ACHN (cell line): ENCODE results near the gene RMRP.
"Not testable (repeated sequence)": the region's sequence is repeated elsewhere in the genome, so short reads cannot be mapped to it uniquely, and the experiment has no call there.

Source experiments
- DNase-seq: peaks from one replicate; pipeline ENCODE4 v3.0.0-alpha.2; 2015
- in situ Hi-C: cut with HindIII; loops from 2 replicates; pipeline ENCODE4 v1.10.0; 2017; ENCODE audit warnings: low sequenced_read_pairs, low pct_ligation_motif_present, low pct_unique_long_range_greater_than_20kb

RMRP gene

DNA sequence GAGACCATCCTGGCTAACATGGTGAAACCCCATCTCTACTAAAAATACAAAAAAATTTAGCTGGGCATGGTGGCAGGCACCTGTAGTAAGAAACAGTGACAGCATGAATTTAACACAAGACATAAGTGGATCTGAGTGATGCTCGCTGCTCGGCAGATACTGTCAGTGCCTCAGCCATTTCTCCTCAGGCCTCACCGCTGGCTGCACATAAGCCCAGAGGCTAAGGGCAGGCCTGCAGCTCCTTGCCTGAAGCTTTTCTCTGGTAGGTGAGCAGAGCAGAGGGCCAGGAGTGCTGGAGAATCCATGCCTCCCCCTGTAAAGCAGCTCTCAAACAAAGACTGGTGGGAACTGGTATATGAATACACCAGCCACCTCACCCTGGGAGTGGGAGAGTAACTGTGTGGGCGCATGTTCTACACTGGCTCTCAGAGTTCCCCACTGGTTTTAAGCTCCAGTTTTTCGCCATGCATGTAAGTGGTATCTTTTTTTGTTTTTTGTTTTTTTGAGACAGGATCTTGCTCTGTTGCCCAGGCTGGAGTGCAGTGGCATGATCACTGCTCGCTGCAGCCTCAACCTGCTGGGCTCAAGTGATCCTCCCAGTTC lies 29.3 kb downstream of the RMRP start:
- DNase-seq: no peak
- in situ Hi-C loops: no loop called here

DNA sequence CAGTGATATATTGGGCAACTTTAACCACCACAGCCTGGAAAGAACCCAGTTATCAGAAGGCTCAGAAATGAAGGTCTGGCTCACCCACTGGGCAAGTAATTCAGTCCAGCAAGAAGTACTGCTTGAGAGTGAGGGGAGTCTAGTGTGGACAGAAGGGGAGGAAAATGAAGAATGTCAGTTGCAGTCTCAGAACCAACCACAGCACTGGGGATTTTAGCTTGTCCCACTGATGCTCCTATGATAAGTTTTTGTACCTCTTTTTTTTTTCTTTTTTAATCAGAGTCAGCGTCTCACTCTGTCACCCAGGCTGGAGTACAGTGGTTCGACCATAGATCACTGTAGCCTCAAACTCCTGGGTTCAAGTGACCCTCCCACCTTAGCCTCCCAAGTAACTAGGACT lies 30.2 kb downstream of the RMRP start:
- no peak for DNase-seq
- in situ Hi-C loops: no loop called here

DNA sequence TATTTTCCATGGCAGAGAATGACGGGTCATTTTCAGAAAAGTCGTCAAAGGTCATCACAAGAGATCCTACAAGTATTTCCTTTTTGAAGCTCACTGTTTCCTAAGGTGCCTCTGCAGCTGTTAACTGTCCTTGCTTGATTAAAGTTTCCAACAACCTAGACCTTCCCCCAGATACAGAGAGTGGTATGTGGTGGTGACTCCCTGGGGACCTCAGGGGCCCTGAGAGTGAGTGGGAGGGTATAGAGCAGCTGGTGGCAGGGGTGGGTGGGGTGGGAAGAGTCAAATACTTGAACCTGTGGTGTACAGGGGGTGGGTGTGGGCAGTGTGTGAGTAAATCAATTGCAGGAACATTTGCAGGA lies 38.0 kb downstream of the RMRP start:
- in situ Hi-C loops: no loop called here
- DNase-seq: no peak

DNA sequence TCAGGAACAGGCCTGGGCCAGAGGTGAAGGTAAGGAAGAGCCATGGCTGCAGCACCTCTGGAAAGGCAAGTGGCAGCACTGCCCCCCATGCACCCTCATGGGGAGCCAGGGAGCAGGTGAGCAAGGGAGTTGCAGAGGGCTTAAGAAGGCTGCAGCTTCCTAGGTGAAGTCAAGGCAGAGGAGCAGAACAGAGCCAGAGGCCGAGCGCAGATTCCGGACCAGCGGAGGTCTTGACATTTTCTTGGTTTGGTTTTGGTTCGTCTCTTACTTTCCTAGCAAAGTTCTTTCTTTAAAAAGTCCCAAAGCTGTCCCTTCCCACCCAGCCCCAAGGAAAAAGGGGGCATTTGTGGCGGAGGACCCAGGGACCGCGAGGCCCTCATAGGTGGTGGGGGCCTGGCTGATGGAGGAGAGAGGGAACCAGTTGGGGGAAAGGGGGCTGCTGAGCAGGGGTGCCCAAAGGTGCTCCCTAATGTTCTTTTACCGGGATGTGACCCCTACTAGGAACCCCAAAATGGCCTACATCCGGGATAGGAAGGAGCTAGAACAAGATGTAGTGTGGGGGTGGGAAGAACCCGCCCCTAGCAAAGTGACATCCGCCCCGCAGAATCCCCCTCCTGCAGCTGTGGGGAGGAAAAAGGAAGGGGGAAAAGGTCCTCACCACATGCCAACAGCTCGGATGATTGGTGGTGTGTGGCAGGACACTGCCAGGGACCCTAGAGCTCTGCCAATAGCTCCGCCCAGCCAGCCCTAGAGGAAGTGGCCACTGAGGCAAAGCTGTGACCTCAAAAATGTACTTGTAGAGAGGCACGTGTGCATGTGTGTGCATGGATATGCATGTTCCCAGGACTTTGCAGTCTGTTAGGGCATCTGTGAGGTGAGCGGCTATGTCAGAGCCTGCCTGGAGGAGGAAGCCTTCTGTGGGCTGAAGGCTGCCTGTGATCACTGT lies 38.7 kb downstream of the RMRP start:
- DNase-seq: no peak
- in situ Hi-C loops: no loop called here

DNA sequence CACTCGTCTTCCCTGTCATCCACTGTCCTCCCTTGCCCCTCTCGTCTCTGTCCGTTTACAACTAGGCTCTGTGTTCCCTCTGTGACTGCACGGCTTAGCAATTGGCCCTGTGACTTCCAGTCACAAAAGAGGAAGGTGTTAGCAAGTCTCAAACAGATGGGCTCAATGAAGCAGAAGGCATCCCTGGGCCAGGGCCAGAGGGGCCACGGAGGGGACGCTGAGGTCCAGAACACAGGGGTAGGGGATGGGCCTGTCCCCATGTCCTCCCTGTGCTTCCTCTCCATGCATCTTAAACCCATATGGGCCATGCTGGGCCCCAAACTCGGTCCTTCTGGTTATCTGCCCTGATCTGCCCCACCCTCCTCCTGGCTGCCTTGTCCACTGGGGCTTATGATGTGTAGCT lies 39.5 kb downstream of the RMRP start, which contains the start of gene CD72:
CD72 (minus strand) TSS at position 89 of the 403 bp plus-strand sequence. CDS start 110 bp downstream, outside the sequence.
- DNase-seq: no peak
- in situ Hi-C loops: no loop called here

DNA sequence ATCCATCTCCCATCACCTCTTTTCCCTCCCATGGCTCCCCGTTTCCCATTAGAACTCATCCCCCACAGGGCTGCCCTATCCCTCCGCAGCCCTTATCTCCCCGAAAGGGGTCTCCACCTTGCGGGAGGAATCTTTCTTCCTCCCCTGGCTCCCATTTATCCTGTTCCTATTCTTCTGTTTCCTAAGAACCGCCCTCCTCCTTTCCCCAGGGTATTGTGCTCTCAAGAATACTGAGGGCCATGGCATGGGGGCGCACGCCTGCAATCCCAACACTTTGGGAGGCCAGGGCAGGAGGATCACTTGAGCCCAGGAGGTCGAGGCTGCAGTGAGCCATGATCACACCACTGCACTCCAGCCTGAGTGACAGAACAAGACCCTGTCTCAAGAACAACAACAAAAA lies 40.3 kb downstream of the RMRP start:
- in situ Hi-C loops: no loop called here
- no peak for DNase-seq

DNA sequence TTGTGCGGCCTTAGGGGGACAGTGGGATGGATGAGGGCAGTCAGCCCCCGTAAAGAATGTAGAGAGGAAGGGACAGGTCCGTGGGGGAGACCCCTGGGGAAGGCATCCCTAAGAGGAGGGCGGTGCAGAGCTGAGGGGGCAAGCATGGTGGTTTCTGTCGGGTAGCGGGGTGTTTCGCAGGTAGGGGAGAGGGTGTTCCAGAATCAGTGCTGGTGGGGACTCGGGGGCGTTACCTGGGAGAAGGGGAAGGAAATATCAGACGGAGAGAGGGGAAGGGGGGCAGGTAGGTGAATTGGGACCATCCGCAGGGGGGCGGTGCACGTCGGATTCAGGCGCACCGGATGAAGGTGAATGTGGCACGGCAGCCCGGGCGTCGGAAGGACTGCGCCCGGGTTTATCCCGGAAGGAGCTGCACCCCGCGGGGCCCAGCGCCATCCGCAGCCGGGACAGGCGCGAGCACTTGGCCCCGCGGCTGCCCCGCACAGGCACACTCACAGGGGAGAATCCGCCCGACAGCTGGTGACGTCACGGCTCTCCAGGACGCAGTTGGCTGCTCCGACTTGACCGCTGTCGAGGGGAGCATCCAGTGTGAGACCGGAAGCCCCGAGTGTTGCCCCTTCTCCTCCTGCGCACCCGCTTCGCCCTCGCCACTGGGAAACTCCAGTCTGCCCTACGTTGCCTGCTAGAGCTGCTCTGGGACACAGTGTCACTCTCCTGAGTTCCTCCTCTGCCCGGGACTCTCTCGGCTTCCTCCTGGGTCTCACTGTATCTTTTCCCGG lies 40.9 kb downstream of the RMRP start:
- peak; percentile 40 for DNase-seq
- in situ Hi-C loops: no loop called here

DNA sequence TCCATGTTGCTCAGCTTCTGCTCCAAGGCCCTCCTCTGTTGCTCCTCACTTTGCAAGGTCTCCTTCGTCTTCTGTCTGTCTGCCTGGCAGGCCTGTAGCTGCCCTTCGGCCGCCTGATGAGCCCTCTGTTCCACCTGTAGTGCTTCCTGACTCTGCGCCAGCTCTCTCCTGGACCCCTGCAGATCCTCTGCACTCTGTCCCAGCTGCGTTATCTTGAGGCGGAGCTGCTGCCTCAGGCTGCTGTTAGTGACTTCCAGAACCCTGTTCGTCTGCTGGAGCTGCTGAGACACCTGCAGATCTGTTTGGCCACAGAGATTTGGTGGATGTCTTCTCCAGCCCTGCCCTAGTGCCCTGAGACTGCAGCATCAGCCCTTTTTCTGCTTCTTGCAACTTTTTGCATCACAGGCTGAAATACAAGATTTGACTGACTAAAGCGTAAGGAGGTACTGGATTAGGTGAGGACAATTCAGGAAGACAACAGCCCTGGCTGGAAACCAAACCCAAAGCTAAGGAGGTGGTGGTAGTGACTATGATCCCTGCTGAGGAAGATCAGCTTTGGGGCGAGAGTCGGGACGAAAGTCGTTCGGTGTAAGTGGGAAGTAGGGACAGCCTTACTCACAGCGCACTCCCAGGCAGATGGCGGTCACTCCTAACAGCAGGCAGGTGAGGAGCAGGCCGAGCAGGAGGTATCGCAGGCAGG lies 41.7 kb downstream of the RMRP start:
- in situ Hi-C loops: no loop called here
- no peak for DNase-seq

DNA sequence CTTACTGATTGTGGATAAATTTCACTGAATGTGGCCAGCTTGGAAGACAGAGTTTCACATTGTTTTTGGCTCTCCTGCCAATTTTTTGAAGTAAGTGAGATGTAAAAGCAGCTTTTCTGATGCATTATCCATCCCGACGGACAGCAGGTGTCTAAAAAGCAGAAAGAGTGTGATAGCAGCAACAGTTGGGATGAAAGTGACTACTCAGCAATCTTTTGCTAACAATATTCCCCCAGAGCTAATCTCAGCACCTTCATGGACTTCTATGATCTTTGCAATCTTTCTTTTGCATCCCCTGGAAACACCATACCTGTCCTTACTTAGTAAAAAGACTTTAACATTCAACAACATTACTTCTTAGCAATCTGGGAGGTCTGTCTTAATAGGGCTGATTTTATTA lies 45.0 kb downstream of the RMRP start:
- DNase-seq: no peak
- in situ Hi-C loops: no loop called here

DNA sequence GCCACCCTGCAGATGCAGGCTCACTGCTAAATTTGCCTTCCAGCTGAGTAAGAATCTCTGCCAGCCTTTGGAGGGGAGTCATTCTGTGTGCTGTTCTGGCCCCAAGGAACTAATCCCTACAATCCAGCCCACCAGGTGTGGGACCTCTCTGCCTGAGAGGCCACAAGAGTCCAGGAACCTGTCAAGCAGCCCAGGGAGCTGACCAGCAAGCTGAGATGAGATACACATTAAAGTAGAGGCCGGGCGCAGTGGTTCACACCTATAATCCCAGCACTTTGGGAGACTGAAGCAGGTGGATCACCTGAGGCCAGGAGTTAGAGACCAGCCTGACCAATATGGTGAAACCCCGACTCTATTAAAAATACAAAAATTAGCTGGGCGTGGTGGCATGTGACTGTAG lies 45.8 kb downstream of the RMRP start:
- in situ Hi-C loops, DNase-seq: not testable (repeated sequence)

DNA sequence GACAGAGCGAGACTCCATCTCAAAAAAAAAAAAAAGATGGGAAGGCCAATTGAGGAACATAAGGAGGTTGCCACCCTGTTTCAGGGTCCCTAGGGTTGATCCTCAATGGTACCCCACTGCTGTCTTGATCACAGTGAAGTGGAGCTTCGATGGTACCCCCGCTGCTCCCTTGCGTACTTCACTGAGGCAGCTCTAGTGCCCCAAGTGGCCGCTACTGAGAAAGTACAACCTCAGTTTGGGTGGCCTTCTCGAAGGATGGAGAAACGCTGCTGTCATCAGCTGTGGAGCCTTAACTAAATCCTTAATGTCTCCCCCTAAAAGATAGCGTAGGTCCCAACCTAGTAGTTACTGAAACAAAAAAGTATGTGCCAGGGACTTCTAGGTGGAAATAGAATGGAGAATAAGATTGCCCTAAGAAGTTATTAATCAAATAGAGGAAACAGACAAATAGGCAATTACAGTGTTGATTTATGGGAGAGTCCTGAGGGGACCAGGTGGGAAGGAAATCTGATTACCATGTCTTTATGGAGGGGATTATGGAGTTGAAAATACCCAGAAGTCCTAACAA lies 46.5 kb downstream of the RMRP start:
- in situ Hi-C loops: no loop called here
- DNase-seq: peak; percentile 40

DNA sequence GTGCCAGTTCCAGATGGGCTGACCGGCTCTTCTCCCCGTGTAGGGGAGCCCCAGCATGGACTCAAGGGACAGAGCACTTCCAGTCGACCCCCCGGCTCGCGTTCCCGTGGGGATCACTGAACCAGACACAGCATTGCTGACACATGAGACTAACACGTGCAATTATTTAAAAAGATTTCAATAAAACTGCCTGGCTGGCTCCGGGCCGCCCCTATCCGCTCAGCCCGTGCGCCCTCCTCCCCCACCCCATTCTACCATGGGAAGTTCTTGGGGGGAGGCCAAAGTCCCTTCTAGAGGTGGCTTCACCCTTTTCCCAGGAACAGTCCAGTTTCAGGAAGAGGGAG lies 48.0 kb downstream of the RMRP start:
- in situ Hi-C loops: no loop called here

DNA sequence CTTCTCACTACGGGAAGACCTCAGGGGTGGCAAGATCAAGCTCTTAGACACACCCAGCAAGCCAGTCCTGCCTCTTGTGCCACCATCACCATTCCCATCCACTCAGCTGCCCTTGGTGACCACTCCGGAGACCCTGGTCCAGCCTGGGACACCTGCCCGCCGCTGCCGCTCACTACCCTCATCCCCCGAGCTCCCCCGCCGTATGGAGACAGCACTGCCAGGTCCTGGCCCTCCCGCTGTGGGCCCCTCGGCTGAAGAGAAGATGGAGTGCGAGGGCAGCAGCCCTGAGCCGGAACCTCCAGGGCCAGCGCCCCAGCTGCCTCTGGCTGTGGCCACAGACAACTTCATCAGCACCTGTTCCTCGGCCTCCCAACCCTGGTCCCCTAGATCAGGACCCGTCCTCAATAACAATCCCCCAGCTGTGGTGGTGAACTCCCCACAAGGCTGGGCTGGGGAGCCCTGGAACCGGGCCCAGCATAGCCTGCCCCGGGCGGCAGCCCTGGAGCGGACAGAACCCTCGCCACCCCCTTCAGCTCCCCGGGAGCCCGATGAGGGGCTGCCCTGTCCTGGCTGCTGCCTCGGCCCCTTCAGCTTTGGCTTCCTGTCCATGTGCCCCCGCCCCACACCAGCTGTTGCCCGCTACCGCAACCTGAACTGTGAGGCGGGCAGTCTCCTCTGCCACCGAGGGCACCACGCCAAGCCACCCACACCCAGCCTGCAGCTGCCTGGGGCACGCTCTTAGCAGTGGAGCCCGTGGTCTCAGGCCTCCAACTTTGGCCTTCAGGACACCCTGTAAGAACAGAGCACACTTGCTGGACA lies 48.6 kb downstream of the RMRP start:
- DNase-seq: no peak
- in situ Hi-C loops: no loop called here

More for the DNA sequence above, 48.0 kb downstream of the RMRP start:
- no peak for DNase-seq

DNA sequence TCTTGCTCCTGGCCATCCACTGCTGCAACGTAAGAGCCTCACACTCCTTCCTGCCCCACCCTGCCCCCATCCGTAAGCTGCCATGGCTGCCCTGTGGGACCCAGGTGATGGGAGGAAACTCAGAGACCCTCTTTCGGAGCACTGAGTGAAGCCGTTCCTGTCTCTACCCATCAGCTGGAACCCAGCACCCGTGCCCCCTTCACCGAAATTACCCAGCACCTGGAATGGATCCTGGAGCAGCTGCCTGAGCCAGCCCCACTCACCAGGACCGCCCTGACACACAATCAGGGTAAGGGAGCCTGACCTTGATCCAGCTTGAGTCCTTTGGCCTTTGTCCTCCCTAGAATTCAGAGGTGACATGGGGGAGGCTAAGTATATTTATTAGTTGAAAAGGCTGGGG lies 49.6 kb downstream of the RMRP start:
- in situ Hi-C loops: no loop called here
- DNase-seq: no peak
